ENCODE measurements around the gene STK32C. TPM values are rescaled to one million over a fixed set of nuclear protein-coding genes. Genes with fewer than 3 reads are reported as not detected.
A peak's percentile ranks its signal among the peaks of the same experiment; 100 is the strongest.

The STK32C gene
- total RNA-seq, 8 experiments from 2014 or later, result 7.3 to 31.0 (median 22.7) TPM

- Histone ChIP-seq H3K4me1 (replicated peaks in 1 of 2) (no peaks in the 10 kb centered on the region), H3K27ac (no peak overlapping the region), H3K4me3 (no peak overlapping the region)
- ATAC-seq (replicated peaks in 6 of 8), result no peak
- 60 to 100% (median 92%) methylated on average over 1 to 4 of the region's 48 CpGs; no CpG with 5 or more reads in 4 of the 10 experiments for WGBS, 10 experiments
- in situ Hi-C loops (cut with MboI; ENCODE audit: low pct_unique_long_range_greater_than_20kb in 2 of 9, low sequenced_read_pairs in 9 of 9, unreplicated experiment in 9 of 9), result loop anchor here in 6 of 9 experiments (25.0 kb wide), 3 partner anchors 130 to 430 kb away; partner anchors contain the start of gene LRRC27 (in 3 of the 6)
These were observed 100.0 kb downstream of the STK32C start for GRCh38 chr10:132207536-132208461.

GRCh38 chr10:132206806-132207535 lies 100.8 kb downstream of the STK32C start:
- Histone ChIP-seq H3K4me3 (no peak overlapping the region), H3K27ac (no peak overlapping the region), H3K4me1 (replicated peaks in 1 of 2) (no peaks in the 10 kb centered on the region)
- ATAC-seq (replicated peaks in 6 of 8), result no peak
- in situ Hi-C loops (cut with MboI; ENCODE audit: low pct_unique_long_range_greater_than_20kb in 2 of 9, low sequenced_read_pairs in 9 of 9, unreplicated experiment in 9 of 9), result loop anchor here in 6 of 9 experiments (25.0 kb wide), 3 partner anchors 130 to 430 kb away; partner anchors contain the start of gene LRRC27 (in 3 of the 6)
- WGBS, 10 experiments, result 83 to 97% methylated on average over 1 to 5 of the region's 29 CpGs; no CpG with 5 or more reads in 8 of the 10 experiments

- H3K4me1 ChIP-seq (replicated peaks in 1 of 2), result no peaks in the 10 kb centered on the region
- ATAC-seq (replicated peaks in 6 of 8), result no peak
- H3K27ac ChIP-seq, result no peak overlapping the region
- H3K4me3 ChIP-seq, result no peak overlapping the region
- 83 to 100% (median 90%) methylated on average over 1 to 2 of the region's 11 CpGs; no CpG with 5 or more reads in 7 of the 10 experiments for WGBS, 10 experiments
- in situ Hi-C loops (cut with MboI; ENCODE audit: low pct_unique_long_range_greater_than_20kb in 2 of 9, low sequenced_read_pairs in 9 of 9, unreplicated experiment in 9 of 9), result loop anchor here in 6 of 9 experiments (25.0 kb wide), 3 partner anchors 131 to 431 kb away; partner anchors contain the start of gene LRRC27 (in 3 of the 6)
These were observed 101.4 kb downstream of the STK32C start for GRCh38 chr10:132206377-132206745.

GRCh38 chr10:132205650-132206376 lies 101.9 kb downstream of the STK32C start:
- Histone ChIP-seq H3K4me1 (replicated peaks in 1 of 2) (no peaks in the 10 kb centered on the region), H3K27ac (no peak overlapping the region), H3K4me3 (no peak overlapping the region)
- peak in 2 of 8 experiments; percentile 12 to 25 for ATAC-seq (replicated peaks in 6 of 8)
- WGBS, 10 experiments, result 73 to 91% (median 79%) methylated on average over 2 to 8 of the region's 37 CpGs; no CpG with 5 or more reads in 6 of the 10 experiments
- in situ Hi-C loops (cut with MboI; ENCODE audit: low pct_unique_long_range_greater_than_20kb in 2 of 9, low sequenced_read_pairs in 9 of 9, unreplicated experiment in 9 of 9), result loop anchor here in 6 of 9 experiments (25.0 kb wide), 3 partner anchors 131 to 431 kb away; partner anchors contain the start of gene LRRC27 (in 3 of the 6)

- WGBS, 10 experiments, result 80 to 100% (median 99%) methylated on average over 1 to 7 of the region's 28 CpGs; no CpG with 5 or more reads in 6 of the 10 experiments
- Histone ChIP-seq H3K4me1 (replicated peaks in 1 of 2) (no peaks in the 10 kb centered on the region), H3K27ac (no peak overlapping the region), H3K4me3 (no peak overlapping the region)
- ATAC-seq (replicated peaks in 6 of 8), result peak in 1 of 8 experiments; percentile 1
- in situ Hi-C loops (cut with MboI; ENCODE audit: low pct_unique_long_range_greater_than_20kb in 2 of 9, low sequenced_read_pairs in 9 of 9, unreplicated experiment in 9 of 9), result loop anchor here in 6 of 9 experiments (25.0 kb wide), 3 partner anchors 132 to 432 kb away; partner anchors contain the start of gene LRRC27 (in 3 of the 6)
These were observed 102.8 kb downstream of the STK32C start for GRCh38 chr10:132204781-132205473.

- no peak overlapping the region for H3K27ac ChIP-seq
- no peak overlapping the region for H3K4me3 ChIP-seq
- no peak for ATAC-seq (replicated peaks in 6 of 8)
- H3K4me1 ChIP-seq (replicated peaks in 1 of 2), result no peaks in the 10 kb centered on the region
- in situ Hi-C loops (cut with MboI; ENCODE audit: low pct_unique_long_range_greater_than_20kb in 2 of 9, low sequenced_read_pairs in 9 of 9, unreplicated experiment in 9 of 9), result loop anchor here in 6 of 9 experiments (25.0 kb wide), 3 partner anchors 133 to 433 kb away; partner anchors contain the start of gene LRRC27 (in 3 of the 6)
- 80 to 84% methylated on average over 1 to 12 of the region's 20 CpGs; no CpG with 5 or more reads in 8 of the 10 experiments for WGBS, 10 experiments
These were observed 103.5 kb downstream of the STK32C start for GRCh38 chr10:132204078-132204780.

- Histone ChIP-seq H3K4me3 (no peak overlapping the region), H3K4me1 (replicated peaks in 1 of 2) (no peaks in the 10 kb centered on the region), H3K27ac (no peak overlapping the region)
- in situ Hi-C loops (cut with MboI; ENCODE audit: low pct_unique_long_range_greater_than_20kb in 2 of 9, low sequenced_read_pairs in 9 of 9, unreplicated experiment in 9 of 9), result loop anchor here in 6 of 9 experiments (25.0 kb wide), 3 partner anchors 134 to 434 kb away; partner anchors contain the start of gene LRRC27 (in 3 of the 6)
- no peak for ATAC-seq (replicated peaks in 6 of 8)
- WGBS, 10 experiments, result 80 to 100% (median 98%) methylated on average over 1 to 6 of the region's 34 CpGs; no CpG with 5 or more reads in 6 of the 10 experiments
These were observed 104.3 kb downstream of the STK32C start for GRCh38 chr10:132203256-132204077.

GRCh38 chr10:132202070-132202970 lies 105.4 kb downstream of the STK32C start:
- no peak overlapping the region for H3K4me3 ChIP-seq
- in situ Hi-C loops (cut with MboI; ENCODE audit: low pct_unique_long_range_greater_than_20kb in 2 of 9, low sequenced_read_pairs in 9 of 9, unreplicated experiment in 9 of 9), result loop anchor here in 6 of 9 experiments (25.0 kb wide), 3 partner anchors 135 to 435 kb away; partner anchors contain the start of gene LRRC27 (in 3 of the 6)
- no peak for ATAC-seq (replicated peaks in 6 of 8)
- no peak overlapping the region for H3K27ac ChIP-seq
- WGBS, 10 experiments, result 59 to 100% (median 90%) methylated on average over 1 to 13 of the region's 48 CpGs; no CpG with 5 or more reads in 6 of the 10 experiments
- no peaks in the 10 kb centered on the region for H3K4me1 ChIP-seq (replicated peaks in 1 of 2)

- H3K27ac ChIP-seq, result no peak overlapping the region
- no peaks in the 10 kb centered on the region for H3K4me1 ChIP-seq (replicated peaks in 1 of 2)
- ATAC-seq (replicated peaks in 6 of 8), result no peak
- in situ Hi-C loops (cut with MboI; ENCODE audit: low pct_unique_long_range_greater_than_20kb in 2 of 9, low sequenced_read_pairs in 9 of 9, unreplicated experiment in 9 of 9), result loop anchor here in 6 of 9 experiments (25.0 kb wide), 3 partner anchors 136 to 436 kb away; partner anchors contain the start of gene LRRC27 (in 3 of the 6)
- WGBS, 10 experiments, result 70 to 100% (median 92%) methylated on average over 1 to 7 of the region's 35 CpGs; no CpG with 5 or more reads in 3 of the 10 experiments
- H3K4me3 ChIP-seq, result no peak overlapping the region
These were observed 106.4 kb downstream of the STK32C start for GRCh38 chr10:132201111-132201969.

Data from motor neuron (in vitro differentiated cells).